GM19193 (cell line): ENCODE data around the gene PITPNC1.

Experiments
- POLR2A ChIP-seq: IDR thresholded peaks from 4 replicates; pipeline ENCODE4 v1.6.1; 2011; ENCODE audit not compliant: insufficient read depth, insufficient read length; ENCODE audit errors: extremely low read depth

Gene PITPNC1

GRCh38 chr17:67546578-67547527 lies 169.8 kb downstream of the PITPNC1 start:
- TF ChIP-seq POLR2A = no peak

- TF ChIP-seq POLR2A = no peak
Measured at GRCh38 chr17:67548693-67549092, 171.6 kb downstream of the PITPNC1 start.

DNA sequence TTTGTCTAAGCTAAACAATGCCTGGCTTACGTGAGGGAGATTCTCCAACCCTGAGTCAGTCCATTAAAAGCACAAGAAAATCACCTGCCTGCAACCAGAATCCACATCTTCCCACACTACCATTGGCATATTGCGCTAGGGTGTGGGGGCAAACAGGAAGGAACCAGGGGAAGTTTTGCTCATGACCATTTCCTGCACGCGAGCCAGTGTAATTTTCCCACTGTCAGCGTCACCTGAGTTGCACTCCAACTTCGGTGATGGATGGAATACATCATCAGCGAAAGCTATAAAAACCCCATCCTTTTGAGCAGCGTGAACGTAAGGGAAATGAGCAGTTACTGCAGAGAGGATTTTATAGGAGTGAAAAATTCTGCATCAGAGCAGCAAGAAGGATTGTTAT lies 172.7 kb downstream of the PITPNC1 start:
- TF ChIP-seq POLR2A = no peak

- no peak for TF ChIP-seq POLR2A
Measured at GRCh38 chr17:67554634-67555033, 177.6 kb downstream of the PITPNC1 start.

DNA sequence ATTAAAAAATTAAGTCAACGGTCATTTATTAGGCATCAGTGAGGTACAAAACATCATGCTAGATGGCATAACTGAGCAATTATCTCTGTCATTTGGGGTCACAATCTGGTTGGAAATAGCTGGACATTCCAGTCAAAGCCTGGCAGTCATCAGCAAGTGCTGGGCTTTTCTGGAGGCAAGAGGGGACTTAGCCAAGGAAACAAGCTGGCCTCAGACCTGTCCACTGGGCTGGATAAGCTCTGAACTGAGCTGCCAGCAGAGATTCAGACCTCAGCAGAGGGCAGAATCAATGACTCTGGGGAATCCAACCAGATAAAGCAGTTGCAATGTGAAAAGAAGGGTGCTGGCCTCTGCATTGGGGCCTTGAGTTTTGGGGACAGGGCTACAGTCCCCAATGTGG lies 178.8 kb downstream of the PITPNC1 start:
- no peak for TF ChIP-seq POLR2A

DNA sequence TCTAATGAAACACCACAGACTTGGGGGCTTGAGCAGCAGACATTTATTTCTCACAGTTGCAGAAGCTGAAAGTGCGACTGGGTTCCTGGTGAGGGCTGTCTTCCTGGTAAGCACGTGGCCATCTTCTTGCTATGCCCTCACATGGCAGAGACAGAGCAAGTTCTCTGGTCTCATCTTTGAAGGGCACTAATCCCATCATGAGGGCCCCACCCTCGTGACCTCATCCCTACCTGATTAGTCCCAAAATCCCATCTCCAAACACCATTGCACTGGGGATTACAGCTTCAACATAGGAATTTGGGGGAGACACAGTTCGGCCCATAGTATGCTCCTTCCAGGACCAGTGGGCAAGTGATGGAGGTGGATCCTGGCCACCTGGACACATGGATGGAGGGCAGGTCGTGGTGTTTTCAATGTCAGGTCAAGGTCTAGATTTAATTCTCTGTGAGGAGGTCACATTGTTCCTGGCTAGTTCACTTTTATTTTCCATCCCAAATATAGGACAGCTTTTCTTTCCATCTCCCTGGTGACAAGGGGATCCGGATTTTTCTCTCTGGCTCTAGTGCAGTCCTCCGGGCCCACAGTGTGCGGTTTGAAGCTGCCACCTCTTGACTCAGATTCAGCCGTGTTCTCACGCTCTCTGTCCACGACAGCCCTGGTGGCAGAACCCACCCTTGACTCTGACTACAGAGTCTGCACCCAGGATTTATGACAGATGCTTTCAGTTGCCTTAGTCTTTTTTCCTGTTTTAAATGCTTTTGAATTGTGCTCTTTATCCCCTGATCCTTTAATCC lies 180.2 kb downstream of the PITPNC1 start:
- TF ChIP-seq POLR2A = no peak

GRCh38 chr17:67557921-67558320 lies 180.8 kb downstream of the PITPNC1 start:
- no peak for TF ChIP-seq POLR2A

GRCh38 chr17:67558740-67559380 lies 181.8 kb downstream of the PITPNC1 start:
- no peak for TF ChIP-seq POLR2A

- TF ChIP-seq POLR2A = no peak
Measured at GRCh38 chr17:67559381-67559966, 182.4 kb downstream of the PITPNC1 start.

DNA sequence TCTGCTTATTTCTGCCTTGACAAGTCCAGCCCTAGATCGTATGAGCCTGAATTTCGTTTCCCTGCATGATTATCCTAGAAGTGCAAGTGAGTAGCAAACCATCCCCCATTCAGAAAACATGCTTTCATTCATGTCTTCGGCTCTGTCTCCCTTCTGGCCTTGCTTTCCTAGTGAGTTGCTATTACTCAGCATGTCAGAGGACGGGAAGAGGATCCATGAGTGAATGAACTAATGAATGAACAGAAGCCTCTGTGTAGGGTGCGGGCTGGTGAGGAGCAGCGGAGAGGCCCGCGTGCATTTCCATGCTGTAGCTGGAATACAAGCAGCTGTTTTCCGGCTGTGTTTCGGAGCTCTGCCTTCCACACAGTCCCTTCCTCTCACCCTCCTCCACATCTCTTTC lies 184.9 kb downstream of the PITPNC1 start:
- TF ChIP-seq POLR2A = no peak

DNA sequence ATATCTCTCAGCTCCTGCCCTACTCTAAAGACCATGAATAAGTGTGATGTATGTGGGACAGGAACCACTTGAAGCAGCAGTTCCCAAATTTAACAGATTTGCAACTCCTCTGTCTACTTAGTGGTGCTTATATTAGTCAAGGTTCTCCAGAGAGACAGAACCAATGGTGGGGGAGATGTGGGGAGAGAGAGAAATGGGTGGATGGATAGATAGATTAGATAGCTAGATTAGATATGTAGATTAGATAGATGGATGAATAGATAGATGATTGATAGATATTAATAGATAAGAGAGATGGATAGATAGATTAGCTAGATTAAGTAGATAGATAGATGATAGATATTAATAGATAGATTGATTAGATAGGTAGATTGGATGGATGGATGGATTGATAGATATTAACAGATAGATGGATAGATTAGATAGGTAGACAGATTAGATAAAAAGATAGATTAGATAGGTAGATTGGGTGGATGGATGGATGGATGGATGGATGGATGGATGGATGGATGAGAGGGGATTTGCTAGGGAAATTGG lies 186.7 kb downstream of the PITPNC1 start:
- no peak for TF ChIP-seq POLR2A

- TF ChIP-seq POLR2A = no peak
Measured at GRCh38 chr17:67565068-67565467, 188.0 kb downstream of the PITPNC1 start.

- TF ChIP-seq POLR2A = no peak
Measured at GRCh38 chr17:67566656-67567055, 189.6 kb downstream of the PITPNC1 start.

GRCh38 chr17:67569015-67569451 lies 192.0 kb downstream of the PITPNC1 start:
- no peak for TF ChIP-seq POLR2A
